ENCODE data around the gene PRAC1. TPM values are rescaled to one million over a fixed set of nuclear protein-coding genes. Genes with fewer than 3 reads are reported as not detected.

PRAC1 gene
- total and polyA plus RNA-seq, 2 donors (not counting 1 experiment from before 2014, with no cell fraction given) = not detected

GRCh38 chr17:48759288-48759687, 37.0 kb upstream of the PRAC1 start:
- ChIA-PET POLR2A (no interaction called here), CTCF (interaction anchor here (0.8 kb wide), 1 partner anchor 34 kb away, joined by 3 read pairs; no protein-coding TSS in a partner anchor)
- no peak overlapping the region for H2AFZ ChIP-seq (ENCODE audit: insufficient read depth, low read depth, low read length, poor library complexity, severe bottlenecking)
- Mint-ChIP-seq H3K27ac (no peak overlapping the region), H3K4me3 (no peak overlapping the region), H3K9me3 (ENCODE audit: insufficient read depth) (no peaks in the 10 kb centered on the region), H3K4me1 (peaks cover 11% of the 10 kb centered on the region), H3K27me3 (peaks cover 77% of the 10 kb centered on the region)
- H3K9me3 ChIP-seq (ENCODE audit: control extremely low read depth in 1 of 3, control insufficient read depth in 2 of 3, insufficient read depth in 1 of 3, low read length in 2 of 3) = peaks cover 0 to 11% (median 0%) of the 10 kb centered on the region in 3 donors
- ATAC-seq (ENCODE audit: low read depth) (no peak), DNase-seq (no peak)
- TF ChIP-seq CTCF (IDR thresholded peaks at IDR 0.05) (no peak), EZH2 (IDR thresholded peaks at IDR 0.05; ENCODE audit: borderline replicate concordance, insufficient read depth, low read depth, low read length, poor library complexity, severe bottlenecking) (no peak)
- peaks cover 0 to 61% (median 31%) of the 10 kb centered on the region in 4 experiments for H3K27me3 ChIP-seq (replicated peaks in 1 of 4; ENCODE audit: control extremely low read depth in 1 of 4, control insufficient read depth in 3 of 4, insufficient read depth in 4 of 4, low read length in 3 of 4)
- H3K27ac ChIP-seq (ENCODE audit: low read length in 2 of 2) = no peak overlapping the region
- intact Hi-C loops (cut with micrococcal nuclease) = no loop called here
- H4K20me1 ChIP-seq (ENCODE audit: control insufficient read depth, insufficient read depth, low read length, poor library complexity, severe bottlenecking) = no peaks in the 10 kb centered on the region
- H3K4me2 ChIP-seq (replicated peaks; ENCODE audit: low read depth, low read length, poor library complexity, severe bottlenecking) = no peak overlapping the region
- no peaks in the 10 kb centered on the region for H3K79me2 ChIP-seq (ENCODE audit: control insufficient read depth, insufficient read depth, low read length)
- no peak overlapping the region for H3K4me3 ChIP-seq (ENCODE audit: control extremely low read depth in 1 of 5, extremely low read depth in 1 of 5, insufficient read depth in 1 of 5, low read depth in 2 of 5, low read length in 4 of 5)
- H3K36me3 ChIP-seq (replicated peaks in 1 of 2; ENCODE audit: control extremely low read depth in 1 of 2, control insufficient read depth in 1 of 2, extremely low read depth in 1 of 2, insufficient read depth in 2 of 2, low read length in 1 of 2) = no peaks in the 10 kb centered on the region
- H3K4me1 ChIP-seq (ENCODE audit: control insufficient read depth in 2 of 2, insufficient read depth in 2 of 2, low read length in 2 of 2) = peaks cover 13 to 14% of the 10 kb centered on the region in 2 donors
- no peak overlapping the region for H3K9ac ChIP-seq (ENCODE audit: low read length)

GRCh38 chr17:48757524-48757961, 35.2 kb upstream of the PRAC1 start:
- CTCF ChIA-PET = no interaction called here
- DNase-seq (no peak), ATAC-seq (ENCODE audit: low read depth) (no peak)
- Histone ChIP-seq H3K9me3 (ENCODE audit: control extremely low read depth in 1 of 3, control insufficient read depth in 2 of 3, insufficient read depth in 1 of 3, low read length in 2 of 3) (peaks cover 0 to 23% (median 0%) of the 10 kb centered on the region in 3 donors), H3K4me1 (ENCODE audit: control insufficient read depth in 2 of 2, insufficient read depth in 2 of 2, low read length in 2 of 2) (peaks cover 15 to 29% of the 10 kb centered on the region in 2 donors), H3K9ac (ENCODE audit: low read length) (no peak overlapping the region), H3K27me3 (replicated peaks in 1 of 4; ENCODE audit: control extremely low read depth in 1 of 4, control insufficient read depth in 3 of 4, insufficient read depth in 4 of 4, low read length in 3 of 4) (peaks cover 0 to 70% (median 47%) of the 10 kb centered on the region in 4 experiments), H4K20me1 (ENCODE audit: control insufficient read depth, insufficient read depth, low read length, poor library complexity, severe bottlenecking) (no peaks in the 10 kb centered on the region), H2AFZ (ENCODE audit: insufficient read depth, low read depth, low read length, poor library complexity, severe bottlenecking) (no peak overlapping the region), H3K4me2 (replicated peaks; ENCODE audit: low read depth, low read length, poor library complexity, severe bottlenecking) (no peak overlapping the region), H3K27ac (ENCODE audit: low read length in 2 of 2) (no peak overlapping the region), H3K79me2 (ENCODE audit: control insufficient read depth, insufficient read depth, low read length) (no peaks in the 10 kb centered on the region), H3K4me3 (ENCODE audit: control extremely low read depth in 1 of 5, extremely low read depth in 1 of 5, insufficient read depth in 1 of 5, low read depth in 2 of 5, low read length in 4 of 5) (no peak overlapping the region), H3K36me3 (replicated peaks in 1 of 2; ENCODE audit: control extremely low read depth in 1 of 2, control insufficient read depth in 1 of 2, extremely low read depth in 1 of 2, insufficient read depth in 2 of 2, low read length in 1 of 2) (no peaks in the 10 kb centered on the region)
- Mint-ChIP-seq H3K4me3 (no peak overlapping the region), H3K27me3 (peaks cover 75% of the 10 kb centered on the region), H3K9me3 (ENCODE audit: insufficient read depth) (no peaks in the 10 kb centered on the region), H3K27ac (no peak overlapping the region), H3K4me1 (peaks cover 21% of the 10 kb centered on the region)
- POLR2A ChIA-PET = no interaction called here
- no peak for TF ChIP-seq CTCF (IDR thresholded peaks at IDR 0.05)
- intact Hi-C loops (cut with micrococcal nuclease) = no loop called here
- WGBS (ENCODE audit: insufficient coverage) = 100% methylated on average over 1 of the region's 2 CpGs
